ENCODE data around the gene USHBP1.
A peak's percentile ranks its signal among the peaks of the same experiment; 100 is the strongest.

The USHBP1 gene

GRCh38 chr19:17260842-17261325 is 3.7 kb downstream of the USHBP1 start:
- DNase-seq, result peak; percentile 94

- no peak for DNase-seq
Measured at GRCh38 chr19:17259934-17260333, 4.6 kb downstream of the USHBP1 start.

GRCh38 chr19:17259118-17259780 is 5.3 kb downstream of the USHBP1 start:
- DNase-seq, result no peak

GRCh38 chr19:17256130-17256529 is 8.4 kb downstream of the USHBP1 start:
- DNase-seq, result no peak

GRCh38 chr19:17255150-17255621 is 9.4 kb downstream of the USHBP1 start:
- no peak for DNase-seq

- DNase-seq, result no peak
Measured at GRCh38 chr19:17254636-17255035, 9.9 kb downstream of the USHBP1 start.

- DNase-seq, result no peak
Measured at GRCh38 chr19:17249887-17250548, 14.5 kb downstream of the USHBP1 start.

GRCh38 chr19:17248011-17248776 is 16.4 kb downstream of the USHBP1 start:
- no peak for DNase-seq

- DNase-seq, result no peak
Measured at GRCh38 chr19:17246681-17247425, 17.7 kb downstream of the USHBP1 start.

- DNase-seq, result no peak
Measured at GRCh38 chr19:17245535-17245984, 19.0 kb downstream of the USHBP1 start, which contains the start of gene NR2F6. TSS of gene NR2F6 (minus strand) at chr19:17245919. CDS start at chr19:17245220, 699 bp downstream.

GRCh38 chr19:17244618-17245534 is 19.7 kb downstream of the USHBP1 start:
- no peak for DNase-seq

- DNase-seq, result no peak
Measured at GRCh38 chr19:17243830-17244617, 20.5 kb downstream of the USHBP1 start.

- DNase-seq, result no peak
Measured at GRCh38 chr19:17243211-17243829, 21.2 kb downstream of the USHBP1 start.

- DNase-seq, result no peak
Measured at GRCh38 chr19:17242431-17243208, 21.9 kb downstream of the USHBP1 start.

GRCh38 chr19:17240826-17241399 is 23.6 kb downstream of the USHBP1 start:
- DNase-seq, result no peak

GRCh38 chr19:17240062-17240752 is 24.3 kb downstream of the USHBP1 start:
- no peak for DNase-seq

- no peak for DNase-seq
Measured at GRCh38 chr19:17237747-17238706, 26.5 kb downstream of the USHBP1 start.
